Glutamatergic neuron (in vitro differentiated cells): ENCODE measurements around the gene GLE1. TPM values are rescaled to one million over a fixed set of nuclear protein-coding genes. Genes with fewer than 3 reads are reported as not detected.
"Not testable (repeated sequence)": the region's sequence is repeated elsewhere in the genome, so short reads cannot be mapped to it uniquely, and the experiment has no call there.

Source experiments
- DNase-seq: peaks from one replicate; pipeline ENCODE4 v3.0.0; 2022
- H3K27ac Mint-ChIP-seq: one replicate; pipeline ENCODE4 v1.8.0; 2020; ENCODE audit warnings: mild to moderate bottlenecking, mixed read lengths, inconsistent platforms; ENCODE audit not compliant: unreplicated experiment
- H3K27me3 Mint-ChIP-seq: one replicate; pipeline ENCODE4 v1.8.0; 2020; ENCODE audit warnings: mild to moderate bottlenecking, moderate library complexity, mixed read lengths, inconsistent platforms; ENCODE audit not compliant: unreplicated experiment
- H3K36me3 Mint-ChIP-seq: one replicate; pipeline ENCODE4 v1.8.0; 2020; ENCODE audit warnings: mild to moderate bottlenecking, mixed read lengths, inconsistent platforms; ENCODE audit not compliant: unreplicated experiment
- H3K4me1 Mint-ChIP-seq: one replicate; pipeline ENCODE4 v1.8.0; 2020; ENCODE audit warnings: mild to moderate bottlenecking, low read depth, mixed read lengths, inconsistent platforms; ENCODE audit not compliant: unreplicated experiment
- H3K4me3 Mint-ChIP-seq: one replicate; pipeline ENCODE4 v1.8.0; 2020; ENCODE audit warnings: mild to moderate bottlenecking, mixed read lengths, inconsistent platforms; ENCODE audit not compliant: unreplicated experiment
- H3K9me3 Mint-ChIP-seq: one replicate; pipeline ENCODE4 v1.8.0; 2020; ENCODE audit warnings: mild to moderate bottlenecking, moderate library complexity, mixed read lengths, inconsistent platforms; ENCODE audit not compliant: unreplicated experiment
- total RNA-seq: library from RNA; stranded (reverse); fragmentation: NEBNext Ultra II Directional; extraction: Animal tissue kit (Norgen Biotek cat#: 25700); gene quantifications from one replicate; pipeline ENCODE4 v1.2.1, GENCODE V29; 2021; ENCODE audit not compliant: unreplicated experiment
- TF ChIP-seq, protein P1 (sequence below): fragments of 200-600 bp; sonication (generic); IDR thresholded peaks from one replicate; pipeline ENCODE4 v1.5.0; 2021; ENCODE audit not compliant: partially characterized antibody, unreplicated experiment

Gene GLE1
- total RNA-seq, 1 donor from 2014 or later, result 11.0 TPM

GRCh38 chr9:128495296-128495695 is 9.2 kb upstream of the GLE1 start:
- DNase-seq, result no peak
- Mint-ChIP-seq H3K36me3 (no peaks in the 10 kb centered on the region), H3K4me3 (no peak overlapping the region), H3K4me1 (no peaks in the 10 kb centered on the region), H3K27me3 (peaks cover 4% of the 10 kb centered on the region), H3K9me3 (peaks cover 2% of the 10 kb centered on the region), H3K27ac (no peak overlapping the region)
- TF ChIP-seq, protein P1, sequence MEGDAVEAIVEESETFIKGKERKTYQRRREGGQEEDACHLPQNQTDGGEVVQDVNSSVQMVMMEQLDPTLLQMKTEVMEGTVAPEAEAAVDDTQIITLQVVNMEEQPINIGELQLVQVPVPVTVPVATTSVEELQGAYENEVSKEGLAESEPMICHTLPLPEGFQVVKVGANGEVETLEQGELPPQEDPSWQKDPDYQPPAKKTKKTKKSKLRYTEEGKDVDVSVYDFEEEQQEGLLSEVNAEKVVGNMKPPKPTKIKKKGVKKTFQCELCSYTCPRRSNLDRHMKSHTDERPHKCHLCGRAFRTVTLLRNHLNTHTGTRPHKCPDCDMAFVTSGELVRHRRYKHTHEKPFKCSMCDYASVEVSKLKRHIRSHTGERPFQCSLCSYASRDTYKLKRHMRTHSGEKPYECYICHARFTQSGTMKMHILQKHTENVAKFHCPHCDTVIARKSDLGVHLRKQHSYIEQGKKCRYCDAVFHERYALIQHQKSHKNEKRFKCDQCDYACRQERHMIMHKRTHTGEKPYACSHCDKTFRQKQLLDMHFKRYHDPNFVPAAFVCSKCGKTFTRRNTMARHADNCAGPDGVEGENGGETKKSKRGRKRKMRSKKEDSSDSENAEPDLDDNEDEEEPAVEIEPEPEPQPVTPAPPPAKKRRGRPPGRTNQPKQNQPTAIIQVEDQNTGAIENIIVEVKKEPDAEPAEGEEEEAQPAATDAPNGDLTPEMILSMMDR, result no peak

- Mint-ChIP-seq H3K27me3 (peaks cover 4% of the 10 kb centered on the region), H3K4me1 (no peaks in the 10 kb centered on the region), H3K9me3 (peaks cover 2% of the 10 kb centered on the region), H3K27ac (no peak overlapping the region), H3K4me3 (no peak overlapping the region), H3K36me3 (no peaks in the 10 kb centered on the region)
- no peak for DNase-seq
- TF ChIP-seq, protein P1, result no peak
Observed at GRCh38 chr9:128495804-128496417, 8.6 kb upstream of the GLE1 start.

DNA sequence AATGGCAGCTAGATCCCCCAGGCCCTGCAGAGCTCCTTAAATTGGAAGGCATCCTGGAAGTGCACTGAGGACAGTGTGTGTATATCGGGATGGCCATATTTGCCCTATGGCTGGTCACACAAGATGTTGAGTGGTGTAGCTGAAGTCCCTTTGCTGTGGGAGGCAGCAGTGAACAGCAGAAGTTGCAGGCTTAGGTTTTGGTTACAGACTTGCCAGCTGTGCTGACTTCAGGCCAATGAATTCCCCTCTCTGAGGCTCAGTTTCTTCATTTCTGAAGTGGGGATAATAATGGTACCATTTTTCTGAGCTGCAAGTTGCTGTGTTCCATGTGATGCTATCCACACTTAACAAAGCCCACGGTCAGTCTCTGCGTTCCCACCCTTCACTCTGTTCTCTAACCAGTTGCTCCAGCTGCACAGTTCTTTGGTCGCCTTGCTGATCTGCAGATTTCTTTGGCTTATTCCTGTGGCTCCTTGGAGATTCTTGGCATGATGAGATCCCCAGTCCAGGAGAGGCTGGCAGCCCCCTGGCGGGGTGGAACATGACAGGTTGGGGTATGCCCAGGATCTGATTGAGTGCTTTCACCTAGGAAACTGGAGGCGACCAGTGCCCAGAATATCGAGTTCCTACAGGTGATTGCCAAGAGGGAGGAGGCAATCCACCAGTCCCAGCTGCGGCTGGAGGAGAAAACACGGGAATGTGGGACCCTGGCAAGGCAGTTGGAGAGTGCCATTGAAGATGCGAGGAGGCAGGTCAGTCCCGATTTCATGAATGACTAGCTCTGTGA is 6.5 kb upstream of the GLE1 start:
- TF ChIP-seq, protein P1, result no peak
- Mint-ChIP-seq H3K27me3 (peaks cover 2% of the 10 kb centered on the region), H3K36me3 (no peaks in the 10 kb centered on the region), H3K27ac (no peak overlapping the region), H3K9me3 (peaks cover 2% of the 10 kb centered on the region), H3K4me3 (no peak overlapping the region), H3K4me1 (no peaks in the 10 kb centered on the region)
- DNase-seq, result no peak

DNA sequence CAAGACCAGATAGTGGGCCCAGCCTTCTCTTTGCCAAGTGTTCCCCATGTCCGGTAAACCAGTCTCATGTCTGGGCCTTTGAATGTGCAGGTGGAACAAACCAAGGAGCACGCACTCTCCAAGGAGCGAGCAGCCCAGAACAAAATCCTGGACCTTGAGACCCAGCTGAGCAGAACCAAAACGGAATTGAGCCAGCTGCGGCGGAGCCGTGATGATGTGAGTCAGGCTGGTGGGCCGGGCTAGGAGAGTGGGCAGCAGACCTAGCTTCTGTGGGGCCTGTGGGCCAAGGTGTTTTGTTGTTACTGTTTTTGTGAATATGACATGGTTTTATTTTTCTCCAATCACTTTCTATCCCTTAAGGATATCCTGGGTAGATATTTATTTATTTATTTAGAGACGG is 5.6 kb upstream of the GLE1 start:
- TF ChIP-seq, protein P1, result no peak
- H3K27ac Mint-ChIP-seq, result no peak overlapping the region
- peaks cover 4% of the 10 kb centered on the region for H3K9me3 Mint-ChIP-seq
- peaks cover 2% of the 10 kb centered on the region for H3K4me1 Mint-ChIP-seq
- H3K4me3 Mint-ChIP-seq, result no peak overlapping the region
- H3K27me3 Mint-ChIP-seq, result peaks cover 2% of the 10 kb centered on the region
- no peaks in the 10 kb centered on the region for H3K36me3 Mint-ChIP-seq
- DNase-seq, result no peak

DNA sequence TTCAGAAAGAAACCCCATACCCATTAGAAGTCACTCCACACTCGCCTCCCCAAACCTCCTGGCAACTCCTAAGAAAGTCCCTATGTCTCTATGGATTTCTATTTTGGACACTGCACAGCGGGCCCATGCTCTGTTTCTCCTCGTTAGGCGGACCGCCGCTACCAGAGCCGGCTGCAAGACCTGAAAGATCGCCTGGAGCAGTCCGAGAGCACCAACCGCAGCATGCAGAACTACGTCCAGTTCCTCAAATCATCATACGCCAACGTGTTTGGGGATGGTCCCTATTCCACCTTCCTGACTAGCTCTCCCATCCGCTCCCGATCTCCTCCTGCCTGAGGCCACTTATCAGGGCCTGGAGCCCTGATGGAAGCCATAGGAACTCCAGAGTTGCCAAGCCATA is 4.6 kb upstream of the GLE1 start:
- peaks cover 4% of the 10 kb centered on the region for H3K9me3 Mint-ChIP-seq
- TF ChIP-seq, protein P1, result no peak
- DNase-seq, result no peak
- no peaks in the 10 kb centered on the region for H3K36me3 Mint-ChIP-seq
- H3K4me3 Mint-ChIP-seq, result no peak overlapping the region
- no peak overlapping the region for H3K27ac Mint-ChIP-seq
- H3K27me3 Mint-ChIP-seq, result peaks cover 2% of the 10 kb centered on the region
- peaks cover 3% of the 10 kb centered on the region for H3K4me1 Mint-ChIP-seq

GRCh38 chr9:128503415-128503825 is 1.1 kb upstream of the GLE1 start:
- H3K27me3 Mint-ChIP-seq, H3K36me3 Mint-ChIP-seq, DNase-seq, H3K4me1 Mint-ChIP-seq, H3K9me3 Mint-ChIP-seq, H3K27ac Mint-ChIP-seq, H3K4me3 Mint-ChIP-seq: not testable (repeated sequence)
